Thyroid gland (tissue), 4 donors: ENCODE measurements around the gene GALNT8. TPM values are rescaled to one million over a fixed set of nuclear protein-coding genes. Genes with fewer than 3 reads are reported as not detected.
"Not testable (repeated sequence)": the region's sequence is repeated elsewhere in the genome, so short reads cannot be mapped to it uniquely, and the experiment has no call there.

Experiments
- DNase-seq, 2 donors: peaks; one replicate each; pipeline ENCODE4 v3.0.0-alpha.2; 2019
- H3K27ac ChIP-seq, 3 donors: fragments of 200-600 bp; sonication (generic); 1 replicate in 2 of 3; 2 replicates in 1 of 3; pipeline ENCODE4 v1.5.1; 2016 to 2019; ENCODE audit warnings: mild to moderate bottlenecking in 1 of 3, moderate library complexity in 1 of 3
- H3K27me3 ChIP-seq: fragments of 200-600 bp; sonication (generic); one replicate; pipeline ENCODE4 v1.5.1; 2019
- H3K36me3 ChIP-seq, 2 donors: fragments of 200-600 bp; sonication (generic); one replicate each; pipeline ENCODE4 v1.5.1; 2016 to 2019
- H3K4me1 ChIP-seq, 2 donors: fragments of 200-600 bp; sonication (generic); one replicate each; pipeline ENCODE4 v1.5.1; 2017 to 2019
- H3K4me3 ChIP-seq, 3 donors: fragments of 200-600 bp; sonication (generic); replicated peaks in 1 of 3; 1 replicate in 2 of 3; 2 replicates in 1 of 3; pipeline ENCODE4 v1.5.1; 2016; ENCODE audit warnings: mild to moderate bottlenecking in 1 of 3
- H3K9me3 ChIP-seq: fragments of 200-600 bp; sonication (generic); one replicate; pipeline ENCODE4 v1.5.1; 2017
- CTCF ChIP-seq, 6 experiments: fragments of 200-600 bp in 3 of 6; fragments of 450-650 bp in 3 of 6; sonication (generic) in 3 of 6; IDR thresholded peaks; one replicate each; pipeline ENCODE4 v1.5.1; 2016 to 2019; ENCODE audit warnings: antibody characterized with exemption in 6 of 6, mild to moderate bottlenecking in 2 of 6, inconsistent platforms in 1 of 6, moderate library complexity in 1 of 6
- POLR2A ChIP-seq, 2 donors: fragments of 450-650 bp; IDR thresholded peaks; one replicate each; pipeline ENCODE4 v1.6.1; 2017; ENCODE audit warnings: antibody characterized with exemption in 2 of 2, mild to moderate bottlenecking in 2 of 2, moderate library complexity in 1 of 2
- WGBS, 2 donors: methylation state at CpG; one replicate each; pipeline ENCODE4 v1.1.5; 2017; 5-methylcytosine and 5-hydroxymethylcytosine counted together
- intact Hi-C: fragments of 100-400 bp; cut with DNase I; formaldehyde crosslinking; loops from one replicate; pipeline ENCODE4 v1.15.1; 2023
- total RNA-seq, 4 donors: library from RNA; depleted of rRNA; stranded (reverse); fragments of >200 nt; gene quantifications; one replicate each; pipeline ENCODE4 v1.2.3, GENCODE V29; 2016

The GALNT8 gene
- total RNA-seq, 4 donors from 2014 or later = 0.54 to 0.78 TPM; not detected in 2

DNA sequence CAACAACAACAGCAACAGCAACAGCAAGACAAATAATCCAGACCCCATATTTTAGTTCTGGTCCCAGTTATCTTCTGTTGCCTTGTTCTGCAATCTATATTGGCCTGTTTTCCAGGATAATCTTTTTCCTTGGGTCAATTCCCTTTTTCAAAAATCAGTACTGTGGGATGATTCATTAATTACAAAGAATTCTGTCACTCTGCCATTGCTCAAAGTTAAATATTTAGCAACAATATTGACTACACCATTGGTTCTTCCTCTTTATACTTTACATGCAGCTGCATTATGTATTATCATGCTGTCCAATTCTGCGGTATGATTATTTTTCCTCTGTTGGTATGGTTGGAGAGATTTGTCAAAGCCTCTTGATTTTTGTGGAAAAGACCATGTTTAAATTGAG, 10.1 kb upstream of the GALNT8 start:
- Histone ChIP-seq H3K9me3 (no peaks in the 10 kb centered on the region), H3K4me1 (no peaks in the 10 kb centered on the region), H3K36me3 (no peaks in the 10 kb centered on the region), H3K4me3 (no peak overlapping the region), H3K27ac (no peak overlapping the region), H3K27me3 (no peaks in the 10 kb centered on the region)
- intact Hi-C loops = no loop called here
- WGBS, 2 donors = 96 to 100% methylated on average over 1 of the region's 1 CpG
- no peak for DNase-seq
- no peak for TF ChIP-seq CTCF (IDR thresholded peaks at IDR 0.05)
- TF ChIP-seq POLR2A (IDR thresholded peaks at IDR 0.05) = no peak

GRCh38 chr12:4714879-4715278, 5.3 kb upstream of the GALNT8 start:
- no peak for DNase-seq
- H3K4me3 ChIP-seq = no peak overlapping the region
- no peaks in the 10 kb centered on the region for H3K4me1 ChIP-seq
- no peaks in the 10 kb centered on the region for H3K27me3 ChIP-seq
- intact Hi-C loops = no loop called here
- H3K9me3 ChIP-seq = no peaks in the 10 kb centered on the region
- no peak overlapping the region for H3K27ac ChIP-seq
- H3K36me3 ChIP-seq = no peaks in the 10 kb centered on the region
- WGBS, 2 donors = 67 to 74% methylated on average over 6 of the region's 6 CpGs
- no peak for TF ChIP-seq POLR2A (IDR thresholded peaks at IDR 0.05)
- TF ChIP-seq CTCF (IDR thresholded peaks at IDR 0.05) = no peak

- no peaks in the 10 kb centered on the region for H3K9me3 ChIP-seq
- WGBS, 2 donors = 77 to 93% methylated on average over 1 of the region's 1 CpG
- intact Hi-C loops = no loop called here
- no peaks in the 10 kb centered on the region for H3K4me1 ChIP-seq
- no peak overlapping the region for H3K4me3 ChIP-seq
- TF ChIP-seq CTCF (IDR thresholded peaks at IDR 0.05) = no peak
- TF ChIP-seq POLR2A (IDR thresholded peaks at IDR 0.05) = no peak
- no peak for DNase-seq
- H3K27me3 ChIP-seq = no peaks in the 10 kb centered on the region
- no peaks in the 10 kb centered on the region for H3K36me3 ChIP-seq
- H3K27ac ChIP-seq = no peak overlapping the region
These were observed 2.4 kb upstream of the GALNT8 start for GRCh38 chr12:4717806-4718205.

- DNase-seq = no peak
- no peaks in the 10 kb centered on the region for H3K27me3 ChIP-seq
- intact Hi-C loops = no loop called here
- no peak overlapping the region for H3K4me3 ChIP-seq
- no peak overlapping the region for H3K27ac ChIP-seq
- H3K36me3 ChIP-seq = no peaks in the 10 kb centered on the region
- TF ChIP-seq POLR2A (IDR thresholded peaks at IDR 0.05) (no peak), CTCF (IDR thresholded peaks at IDR 0.05) (no peak)
- no peaks in the 10 kb centered on the region for H3K4me1 ChIP-seq
- 27 to 44% methylated on average over 4 of the region's 4 CpGs for WGBS, 2 donors
- H3K9me3 ChIP-seq = no peaks in the 10 kb centered on the region
These were observed 416 bp downstream of the GALNT8 start for GRCh38 chr12:4720637-4720995.

- H3K4me3 ChIP-seq, H3K4me1 ChIP-seq, H3K36me3 ChIP-seq, H3K27me3 ChIP-seq, DNase-seq, intact Hi-C loops, H3K27ac ChIP-seq, H3K9me3 ChIP-seq: not testable (repeated sequence)
- 35% methylated on average over 11 of the region's 11 CpGs for WGBS, 2 donors
These were observed 1.4 kb downstream of the GALNT8 start for GRCh38 chr12:4721587-4721986.

DNA sequence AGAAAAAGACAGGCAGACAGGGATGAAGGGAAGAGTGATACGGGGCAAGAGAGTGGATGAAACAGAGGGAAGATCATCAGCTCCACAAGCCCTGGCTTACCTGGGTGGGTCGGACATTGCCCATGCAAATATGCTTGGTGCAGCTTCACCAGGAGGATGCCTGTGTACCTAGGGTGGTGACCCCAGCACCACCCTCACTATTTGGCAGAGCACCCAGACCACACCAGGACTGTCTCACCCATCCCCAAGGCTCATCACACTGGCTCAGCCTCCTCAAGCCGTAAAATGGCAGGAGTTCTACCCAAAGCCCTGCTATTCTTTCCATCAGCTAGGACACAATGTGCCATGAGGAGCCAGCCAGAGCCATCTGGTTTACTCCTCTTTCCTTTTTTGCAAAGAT, 3.0 kb downstream of the GALNT8 start:
- 95 to 96% methylated on average over 3 of the region's 3 CpGs for WGBS, 2 donors
- intact Hi-C loops = no loop called here
- Histone ChIP-seq H3K4me3 (no peak overlapping the region), H3K9me3 (no peaks in the 10 kb centered on the region), H3K4me1 (no peaks in the 10 kb centered on the region), H3K36me3 (no peaks in the 10 kb centered on the region), H3K27me3 (no peaks in the 10 kb centered on the region), H3K27ac (no peak overlapping the region)
- no peak for DNase-seq
- TF ChIP-seq CTCF (IDR thresholded peaks at IDR 0.05) (no peak), POLR2A (IDR thresholded peaks at IDR 0.05) (no peak)
